ENCODE data around the gene LMBRD2. TPM values are rescaled to one million over a fixed set of nuclear protein-coding genes. Genes with fewer than 3 reads are reported as not detected.
"Not testable (repeated sequence)": the region's sequence is repeated elsewhere in the genome, so short reads cannot be mapped to it uniquely, and the experiment has no call there.

LMBRD2 gene
- total RNA-seq, 1 donor from 2014 or later = 9.8 TPM

DNA sequence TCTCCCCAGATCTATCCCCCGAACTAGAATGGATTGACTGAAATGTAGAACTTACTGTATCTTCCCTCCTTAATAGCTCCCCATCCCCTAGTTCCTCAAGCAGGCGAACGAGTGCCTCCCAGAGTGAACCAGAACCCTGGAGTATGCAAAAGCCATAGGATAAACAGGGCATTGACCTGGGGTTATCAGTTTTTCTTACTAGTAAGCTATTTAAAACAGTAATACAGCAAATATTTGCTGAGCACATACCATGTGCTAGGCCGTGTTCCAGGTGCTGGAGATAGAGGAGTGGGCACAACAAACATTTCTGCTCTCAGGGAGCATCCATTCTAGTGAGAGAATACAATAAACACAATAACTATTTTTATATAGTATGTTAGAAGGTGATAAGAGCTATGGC lies 2.0 kb upstream of the LMBRD2 start:
- Mint-ChIP-seq H3K4me1 (peaks cover 38% of the 10 kb centered on the region), H3K27me3 (no peaks in the 10 kb centered on the region), H3K27ac (peak overlapping the region; percentile 2), H3K4me3 (peak overlapping the region; percentile 61), H3K9me3 (no peaks in the 10 kb centered on the region), H3K36me3 (ENCODE audit: low read depth) (peaks cover 44% of the 10 kb centered on the region)
- intact Hi-C loops (cut with micrococcal nuclease) = loop anchor here (5.0 kb wide), 3 partner anchors 296 to 1236 kb away; partner anchors contain the start of genes BRIX1, IL7R, NIPBL and RAD1
- no peak for DNase-seq

DNA sequence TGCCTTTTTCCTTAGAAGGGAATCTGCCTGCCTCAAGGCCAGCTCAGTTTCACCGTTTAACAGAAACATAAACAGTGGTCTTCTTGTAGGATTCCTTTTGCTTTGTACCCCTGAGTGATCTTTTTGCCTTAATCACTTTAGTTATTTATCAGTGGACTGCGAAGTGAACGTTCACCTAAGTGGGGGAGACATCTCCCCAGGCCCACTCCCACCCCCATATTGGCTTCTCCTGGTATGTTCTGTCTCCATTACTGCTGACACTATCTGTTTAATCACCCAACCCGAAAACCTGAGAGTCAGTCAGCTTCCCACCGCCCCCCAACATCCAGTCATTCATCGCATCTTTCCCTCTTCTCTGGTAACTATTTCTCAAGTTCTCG lies 1.6 kb upstream of the LMBRD2 start:
- DNase-seq = no peak
- Mint-ChIP-seq H3K4me3 (peak overlapping the region; percentile 61), H3K4me1 (peaks cover 35% of the 10 kb centered on the region), H3K27ac (peak overlapping the region; percentile 2), H3K36me3 (ENCODE audit: low read depth) (peaks cover 41% of the 10 kb centered on the region), H3K27me3 (no peaks in the 10 kb centered on the region), H3K9me3 (no peaks in the 10 kb centered on the region)
- intact Hi-C loops (cut with micrococcal nuclease) = loop anchor here (5.0 kb wide), 3 partner anchors 296 to 1236 kb away; partner anchors contain the start of genes BRIX1, IL7R, NIPBL and RAD1

DNA sequence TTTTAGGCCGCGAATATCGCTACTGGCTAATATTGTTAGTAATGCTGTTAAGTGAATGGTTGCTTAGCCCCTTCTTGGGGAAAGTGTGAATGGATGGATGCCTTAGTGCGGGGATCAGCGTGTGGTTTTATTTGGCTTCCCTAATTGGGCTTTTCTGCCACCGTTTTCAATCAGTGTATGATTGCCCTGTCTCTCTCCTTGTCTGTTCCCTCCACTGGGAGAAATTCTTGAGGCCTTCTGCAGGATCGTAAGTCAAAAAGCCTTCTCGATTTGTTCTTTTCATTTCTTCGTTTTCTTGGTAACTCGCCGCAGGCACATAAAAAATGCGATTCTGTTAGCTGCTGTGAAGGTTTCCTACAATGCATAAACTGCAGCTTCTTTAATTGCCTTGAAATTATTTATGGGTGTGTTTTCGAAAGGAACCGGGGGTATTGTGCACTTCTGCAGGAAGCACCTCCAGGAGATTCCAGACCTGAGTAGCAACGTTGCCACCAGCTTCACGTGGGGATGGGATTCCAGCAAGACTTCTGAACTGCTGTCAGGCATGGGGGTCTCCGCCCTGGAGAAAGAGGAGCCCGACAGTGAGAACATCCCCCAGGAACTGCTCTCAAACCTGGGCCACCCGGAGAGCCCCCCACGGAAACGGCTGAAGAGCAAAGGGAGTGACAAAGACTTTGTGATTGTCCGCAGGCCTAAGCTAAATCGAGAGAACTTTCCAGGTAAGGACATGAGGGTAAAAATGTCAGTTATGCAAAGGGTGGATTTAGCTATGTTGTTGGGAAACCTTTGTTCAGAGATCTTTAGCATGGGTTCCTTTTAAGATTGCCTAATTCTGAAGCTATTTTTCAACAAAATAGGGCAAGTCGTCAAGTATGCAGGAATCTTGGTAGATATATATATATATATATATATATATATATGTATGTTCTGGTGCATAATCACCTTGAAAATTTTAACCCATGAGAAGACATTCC lies 924 bp upstream of the LMBRD2 start:
- Mint-ChIP-seq H3K36me3 (ENCODE audit: low read depth) (peaks cover 38% of the 10 kb centered on the region), H3K27ac (peak overlapping the region; percentile 90), H3K4me1 (peaks cover 33% of the 10 kb centered on the region)

DNA sequence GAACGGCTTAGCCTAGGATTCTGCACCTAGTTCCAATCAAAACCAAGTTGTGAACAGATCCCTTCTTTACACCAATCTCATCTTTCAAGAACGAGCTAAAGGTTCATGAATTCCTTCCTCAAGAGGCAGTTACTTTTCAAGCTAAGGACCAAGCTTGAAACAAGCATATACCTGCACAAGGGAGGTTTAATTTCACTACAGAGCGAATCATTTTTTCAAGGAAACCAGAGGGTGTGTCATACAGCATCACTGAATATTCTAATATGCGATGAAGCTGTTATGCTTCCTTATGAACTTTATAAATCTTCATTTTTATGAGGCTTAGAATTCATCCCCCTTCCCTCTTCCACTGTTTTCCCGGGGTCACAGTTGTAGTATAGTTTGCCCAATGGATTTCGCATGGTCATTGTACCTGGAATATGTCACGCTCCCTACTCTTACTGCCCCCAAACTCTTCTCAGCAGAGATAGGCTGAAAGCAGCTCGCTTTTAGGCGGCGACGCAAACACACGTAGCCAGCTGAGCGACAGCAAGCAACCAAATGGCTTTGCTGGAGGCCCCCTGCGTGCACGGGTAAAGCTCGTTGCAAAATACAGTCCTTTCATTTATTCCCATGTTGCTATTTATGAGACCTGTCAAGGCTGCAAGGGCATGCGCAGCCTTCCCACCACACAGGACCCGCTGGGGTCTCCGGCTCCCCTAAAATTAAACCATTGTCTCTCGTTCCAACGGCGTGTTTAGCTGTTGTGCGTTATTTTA lies 832 bp downstream of the LMBRD2 start:
- intact Hi-C loops (cut with micrococcal nuclease) = loop anchor here (1.0 to 5.0 kb wide), 4 partner anchors 91 to 1234 kb away; partner anchors contain the start of genes BRIX1, IL7R, NIPBL and RAD1

More for the DNA sequence above, 924 bp upstream of the LMBRD2 start:
- Mint-ChIP-seq H3K27me3 (no peaks in the 10 kb centered on the region), H3K9me3 (no peaks in the 10 kb centered on the region), H3K4me3 (peak overlapping the region; percentile 85)
- intact Hi-C loops (cut with micrococcal nuclease) = loop anchor here (1.0 to 5.0 kb wide), 4 partner anchors 295 to 1235 kb away; partner anchors contain the start of genes BRIX1, IL7R, NIPBL and NUP155
- peak; percentile 68 for DNase-seq

DNA sequence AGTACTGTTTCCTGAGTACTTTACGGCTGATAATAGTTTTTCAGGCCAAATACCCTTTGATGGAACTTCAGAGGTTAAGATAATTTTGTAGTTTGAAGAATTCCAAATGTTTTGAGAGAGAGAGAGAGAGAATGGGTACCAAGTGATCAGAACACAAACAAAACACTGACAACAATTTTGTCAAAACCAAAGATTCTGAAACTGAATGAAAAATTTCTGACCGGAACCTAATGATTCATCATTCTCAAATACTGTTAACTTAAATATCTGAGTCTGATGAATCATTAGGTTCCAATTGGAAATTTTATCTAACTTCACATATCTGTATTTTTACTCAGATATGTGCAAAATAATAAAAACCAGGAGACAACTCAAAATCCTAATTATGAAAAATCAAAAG lies 4.0 kb downstream of the LMBRD2 start:
- H3K27ac Mint-ChIP-seq = no peak overlapping the region
- intact Hi-C loops (cut with micrococcal nuclease) = no loop called here
- DNase-seq = no peak
- peaks cover 8% of the 10 kb centered on the region for H3K36me3 Mint-ChIP-seq (ENCODE audit: low read depth)
- no peaks in the 10 kb centered on the region for H3K27me3 Mint-ChIP-seq
- no peaks in the 10 kb centered on the region for H3K9me3 Mint-ChIP-seq
- peaks cover 21% of the 10 kb centered on the region for H3K4me1 Mint-ChIP-seq
- H3K4me3 Mint-ChIP-seq = no peak overlapping the region

More for the DNA sequence above, 832 bp downstream of the LMBRD2 start:
- Mint-ChIP-seq H3K27me3 (no peaks in the 10 kb centered on the region), H3K36me3 (ENCODE audit: low read depth) (peaks cover 25% of the 10 kb centered on the region), H3K27ac (peak overlapping the region; percentile 90), H3K9me3 (no peaks in the 10 kb centered on the region), H3K4me1 (peaks cover 36% of the 10 kb centered on the region), H3K4me3 (peak overlapping the region; percentile 85)
- peak; percentile 86 for DNase-seq

DNA sequence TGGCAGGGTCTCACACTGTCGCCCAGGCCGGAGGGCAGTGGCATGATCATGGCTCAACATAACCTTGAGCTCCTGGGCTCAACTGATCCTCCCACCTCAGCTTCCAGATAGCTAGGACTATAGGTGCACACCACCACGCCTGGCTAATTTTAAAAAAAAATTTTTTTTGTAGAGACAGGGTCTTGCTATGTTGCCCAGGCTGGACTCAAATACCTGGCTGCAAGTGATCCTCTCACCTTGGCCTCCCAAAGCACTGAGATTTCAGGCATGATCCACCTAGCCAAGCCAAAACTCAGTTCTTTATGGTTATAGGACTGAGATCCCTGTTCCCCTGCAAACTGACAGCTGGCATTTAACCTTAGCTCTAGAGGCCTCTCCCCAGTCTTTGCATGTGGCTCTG lies 5.3 kb downstream of the LMBRD2 start:
- intact Hi-C loops (cut with micrococcal nuclease) = no loop called here
- Mint-ChIP-seq H3K4me3 (no peak overlapping the region), H3K4me1 (peaks cover 21% of the 10 kb centered on the region), H3K9me3 (no peaks in the 10 kb centered on the region), H3K27me3 (no peaks in the 10 kb centered on the region), H3K36me3 (ENCODE audit: low read depth) (peaks cover 5% of the 10 kb centered on the region), H3K27ac (no peak overlapping the region)
- no peak for DNase-seq

DNA sequence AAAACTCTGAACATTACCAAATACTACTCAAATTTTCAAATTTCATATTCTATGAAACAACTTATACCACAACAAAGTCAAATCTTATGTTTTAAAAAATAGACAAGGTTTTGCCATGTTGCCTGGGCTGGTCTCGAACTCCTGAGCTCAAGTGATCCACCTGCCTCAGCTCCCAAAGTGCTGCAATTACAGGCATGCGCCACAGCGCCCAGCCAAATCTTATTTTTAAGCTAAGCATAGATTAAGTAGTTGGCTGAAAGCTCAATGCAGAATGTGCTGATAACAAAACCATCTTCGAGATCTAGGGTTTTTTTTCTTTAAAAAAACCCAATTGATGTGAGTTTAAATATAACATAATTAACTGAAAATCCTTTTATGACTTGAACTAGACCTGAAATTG lies 6.4 kb downstream of the LMBRD2 start:
- peaks cover 14% of the 10 kb centered on the region for H3K4me1 Mint-ChIP-seq
- H3K36me3 Mint-ChIP-seq (ENCODE audit: low read depth) = peaks cover 13% of the 10 kb centered on the region
- H3K27me3 Mint-ChIP-seq = no peaks in the 10 kb centered on the region
- peaks cover 3% of the 10 kb centered on the region for H3K9me3 Mint-ChIP-seq
- DNase-seq = no peak
- no peak overlapping the region for H3K4me3 Mint-ChIP-seq
- H3K27ac Mint-ChIP-seq = no peak overlapping the region
- intact Hi-C loops (cut with micrococcal nuclease) = no loop called here

DNA sequence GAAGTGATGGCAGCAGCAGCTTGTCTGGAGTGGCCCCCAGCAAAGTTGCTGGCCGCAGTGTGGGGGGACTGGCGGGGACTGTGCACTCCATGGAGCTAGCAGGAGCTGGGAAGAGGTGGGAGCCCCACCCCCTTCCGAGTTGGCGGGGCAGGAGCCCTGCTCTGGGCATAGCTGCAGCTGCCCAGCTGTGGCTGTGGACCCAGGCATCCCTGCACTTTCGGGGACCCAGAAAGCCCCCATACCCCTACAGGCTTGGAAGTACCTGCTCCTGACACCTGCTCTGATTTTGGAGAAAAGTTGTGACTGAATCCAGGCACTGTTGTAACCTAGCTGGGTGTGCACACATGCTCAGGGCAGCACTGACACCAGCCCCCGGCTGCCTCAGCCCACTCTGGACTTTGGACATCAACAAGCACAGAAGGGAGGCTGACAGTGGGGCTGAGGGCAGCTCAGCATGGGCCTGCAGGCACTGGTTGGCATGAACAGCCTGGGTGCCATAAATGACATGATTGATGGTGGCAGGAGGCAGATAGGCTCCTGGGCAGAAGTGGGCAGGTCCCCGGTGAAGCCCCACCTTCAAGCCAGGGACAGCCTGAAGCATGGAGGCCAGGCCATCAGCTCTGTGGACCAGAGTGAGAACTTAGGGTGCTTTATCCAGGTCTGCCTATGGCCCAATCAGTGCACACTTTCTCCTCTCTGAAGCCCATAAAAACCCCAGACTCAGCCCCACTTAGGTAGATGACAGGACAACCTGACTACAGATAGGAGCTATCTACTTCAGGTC lies 12.6 kb downstream of the LMBRD2 start:
- Mint-ChIP-seq H3K27me3 (no peaks in the 10 kb centered on the region), H3K4me3 (no peak overlapping the region), H3K4me1 (no peaks in the 10 kb centered on the region), H3K36me3 (ENCODE audit: low read depth) (peaks cover 39% of the 10 kb centered on the region), H3K9me3 (peaks cover 8% of the 10 kb centered on the region), H3K27ac (no peak overlapping the region)
- DNase-seq = no peak
- intact Hi-C loops (cut with micrococcal nuclease) = no loop called here

DNA sequence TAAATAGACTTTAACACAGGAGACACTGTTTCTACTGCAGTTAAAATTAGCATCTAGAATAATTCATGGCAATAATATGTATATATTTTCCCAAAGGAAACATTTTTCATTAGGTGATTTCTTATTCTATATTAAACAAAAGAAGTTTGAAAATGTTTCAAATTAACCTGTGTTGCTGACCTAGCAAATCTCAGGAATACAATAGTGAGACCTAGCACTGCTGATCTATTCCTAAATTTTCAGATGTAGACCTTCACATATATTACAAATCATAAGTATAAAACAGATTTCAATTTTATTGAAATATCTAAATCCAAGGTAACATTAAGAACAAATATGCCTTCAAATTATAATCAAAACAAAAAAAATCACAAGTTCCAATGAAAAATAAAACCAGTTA lies 15.1 kb downstream of the LMBRD2 start:
- no peaks in the 10 kb centered on the region for H3K4me1 Mint-ChIP-seq
- no peak overlapping the region for H3K27ac Mint-ChIP-seq
- no peak for DNase-seq
- H3K27me3 Mint-ChIP-seq = no peaks in the 10 kb centered on the region
- peaks cover 46% of the 10 kb centered on the region for H3K36me3 Mint-ChIP-seq (ENCODE audit: low read depth)
- no peak overlapping the region for H3K4me3 Mint-ChIP-seq
- intact Hi-C loops (cut with micrococcal nuclease) = no loop called here
- H3K9me3 Mint-ChIP-seq = peaks cover 8% of the 10 kb centered on the region

DNA sequence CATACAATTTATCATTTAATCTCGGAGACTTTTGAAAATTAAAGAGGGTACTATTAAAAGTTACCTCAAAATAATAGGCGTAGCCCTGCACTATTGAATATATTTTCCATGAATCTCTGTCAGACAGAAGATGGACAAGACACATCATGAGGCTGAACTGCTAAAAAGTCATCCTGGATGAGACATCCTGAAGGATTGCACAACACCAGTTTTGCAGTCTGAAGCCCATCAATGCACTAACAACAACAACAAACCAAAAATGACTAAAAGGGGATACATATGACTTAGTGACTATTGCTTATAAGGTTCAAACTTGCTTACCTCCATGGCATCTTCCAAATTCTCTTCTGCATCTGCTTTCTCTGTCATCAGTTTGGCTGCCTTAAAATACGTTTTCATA lies 15.7 kb downstream of the LMBRD2 start:
- Mint-ChIP-seq H3K27me3 (no peaks in the 10 kb centered on the region), H3K4me1 (no peaks in the 10 kb centered on the region), H3K9me3 (peaks cover 8% of the 10 kb centered on the region), H3K27ac (no peak overlapping the region), H3K4me3 (no peak overlapping the region), H3K36me3 (ENCODE audit: low read depth) (peaks cover 48% of the 10 kb centered on the region)
- no peak for DNase-seq
- intact Hi-C loops (cut with micrococcal nuclease) = no loop called here

DNA sequence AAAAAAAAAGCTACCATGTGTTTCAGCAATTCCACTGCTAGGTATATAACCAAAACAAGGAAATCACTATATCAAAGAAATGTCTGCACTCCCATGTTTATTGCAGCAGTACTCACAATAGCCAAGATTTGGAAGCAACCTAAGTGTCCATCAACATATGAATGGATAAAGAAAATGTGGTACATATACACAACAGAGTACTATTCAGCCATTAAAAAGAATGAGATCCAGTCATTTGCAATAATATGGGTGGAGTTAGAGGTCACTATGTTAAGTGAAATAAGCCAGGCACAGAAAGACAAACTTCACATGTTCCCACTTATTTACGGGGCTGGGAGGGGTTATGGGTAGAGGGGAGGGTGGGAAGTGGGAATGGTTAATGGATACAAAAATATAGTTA lies 18.7 kb downstream of the LMBRD2 start:
- DNase-seq; H3K27ac Mint-ChIP-seq; H3K27me3 Mint-ChIP-seq; H3K4me3 Mint-ChIP-seq; H3K4me1 Mint-ChIP-seq; intact Hi-C loops (cut with micrococcal nuclease): not testable (repeated sequence)
- peaks cover 49% of the 10 kb centered on the region for H3K36me3 Mint-ChIP-seq (ENCODE audit: low read depth)
- H3K9me3 Mint-ChIP-seq = peaks cover 14% of the 10 kb centered on the region

DNA sequence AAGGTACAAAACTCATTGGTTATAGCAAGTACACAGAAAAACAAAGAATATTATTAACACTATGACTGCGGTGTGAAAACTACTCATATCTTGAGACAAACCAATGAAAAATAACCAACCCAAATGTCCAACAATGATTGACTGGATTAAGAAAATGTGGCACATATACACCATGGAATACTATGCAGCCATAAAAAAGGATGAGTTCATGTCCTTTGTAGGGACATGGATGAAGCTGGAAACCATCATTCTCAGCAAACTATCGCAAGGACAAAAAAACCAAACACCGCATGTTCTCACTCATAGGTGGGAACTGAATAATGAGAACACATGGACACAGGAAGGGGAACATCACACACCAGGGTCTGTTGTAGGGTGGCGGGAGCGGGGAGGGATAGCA lies 22.0 kb downstream of the LMBRD2 start:
- intact Hi-C loops (cut with micrococcal nuclease); H3K4me1 Mint-ChIP-seq; H3K27me3 Mint-ChIP-seq; H3K4me3 Mint-ChIP-seq; H3K27ac Mint-ChIP-seq; DNase-seq: not testable (repeated sequence)
- Mint-ChIP-seq H3K36me3 (ENCODE audit: low read depth) (peaks cover 56% of the 10 kb centered on the region), H3K9me3 (peaks cover 14% of the 10 kb centered on the region)

DNA sequence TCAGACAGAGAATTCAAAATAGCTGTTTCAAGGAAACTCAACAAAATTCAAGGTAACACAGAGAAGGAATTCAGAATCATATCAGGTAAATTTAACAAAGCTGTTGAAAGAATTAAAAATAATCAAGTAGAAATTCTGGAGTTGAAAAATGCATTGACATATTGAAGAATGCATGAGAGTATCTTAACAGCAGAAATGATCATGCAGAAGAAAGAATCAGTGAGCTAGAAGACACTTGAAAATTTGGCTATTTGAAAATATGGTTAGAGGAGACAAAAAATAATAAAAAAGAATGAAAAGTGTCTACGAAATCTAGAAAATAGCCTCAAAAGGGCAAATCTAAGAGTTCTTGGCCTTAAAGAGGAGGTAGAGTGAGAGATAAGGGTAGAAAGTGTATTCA lies 22.9 kb downstream of the LMBRD2 start:
- peaks cover 58% of the 10 kb centered on the region for H3K36me3 Mint-ChIP-seq (ENCODE audit: low read depth)
- H3K4me3 Mint-ChIP-seq = no peak overlapping the region
- H3K4me1 Mint-ChIP-seq = peaks cover 9% of the 10 kb centered on the region
- peaks cover 14% of the 10 kb centered on the region for H3K9me3 Mint-ChIP-seq
- no peaks in the 10 kb centered on the region for H3K27me3 Mint-ChIP-seq
- intact Hi-C loops (cut with micrococcal nuclease) = no loop called here
- no peak overlapping the region for H3K27ac Mint-ChIP-seq
- DNase-seq = no peak

All from activated CD4-positive, alpha-beta T cell treated with anti-CD3 and anti-CD28 coated beads, Interleukin-2, amount 10 ng/mL, durations not matched to agents 24 days and 14 days (primary cell).